ENCODE data around the gene IBA57. TPM values are rescaled to one million over a fixed set of nuclear protein-coding genes. Genes with fewer than 3 reads are reported as not detected.
"Not testable (repeated sequence)": the region's sequence is repeated elsewhere in the genome, so short reads cannot be mapped to it uniquely, and the experiment has no call there.

IBA57 gene
- total RNA-seq, 1 experiment from 2014 or later = 16.5 TPM

- DNase-seq (ENCODE audit: low spot score) = not testable (repeated sequence)
Measured at GRCh38 chr1:228188249-228188648, 22.6 kb downstream of the IBA57 start.

GRCh38 chr1:228190182-228190581, 24.6 kb downstream of the IBA57 start:
- no peak for DNase-seq (ENCODE audit: low spot score)

- DNase-seq (ENCODE audit: low spot score) = no peak
Measured at GRCh38 chr1:228190778-228191177, 25.2 kb downstream of the IBA57 start.

GRCh38 chr1:228194436-228194835, 28.8 kb downstream of the IBA57 start:
- no peak for DNase-seq (ENCODE audit: low spot score)

DNA sequence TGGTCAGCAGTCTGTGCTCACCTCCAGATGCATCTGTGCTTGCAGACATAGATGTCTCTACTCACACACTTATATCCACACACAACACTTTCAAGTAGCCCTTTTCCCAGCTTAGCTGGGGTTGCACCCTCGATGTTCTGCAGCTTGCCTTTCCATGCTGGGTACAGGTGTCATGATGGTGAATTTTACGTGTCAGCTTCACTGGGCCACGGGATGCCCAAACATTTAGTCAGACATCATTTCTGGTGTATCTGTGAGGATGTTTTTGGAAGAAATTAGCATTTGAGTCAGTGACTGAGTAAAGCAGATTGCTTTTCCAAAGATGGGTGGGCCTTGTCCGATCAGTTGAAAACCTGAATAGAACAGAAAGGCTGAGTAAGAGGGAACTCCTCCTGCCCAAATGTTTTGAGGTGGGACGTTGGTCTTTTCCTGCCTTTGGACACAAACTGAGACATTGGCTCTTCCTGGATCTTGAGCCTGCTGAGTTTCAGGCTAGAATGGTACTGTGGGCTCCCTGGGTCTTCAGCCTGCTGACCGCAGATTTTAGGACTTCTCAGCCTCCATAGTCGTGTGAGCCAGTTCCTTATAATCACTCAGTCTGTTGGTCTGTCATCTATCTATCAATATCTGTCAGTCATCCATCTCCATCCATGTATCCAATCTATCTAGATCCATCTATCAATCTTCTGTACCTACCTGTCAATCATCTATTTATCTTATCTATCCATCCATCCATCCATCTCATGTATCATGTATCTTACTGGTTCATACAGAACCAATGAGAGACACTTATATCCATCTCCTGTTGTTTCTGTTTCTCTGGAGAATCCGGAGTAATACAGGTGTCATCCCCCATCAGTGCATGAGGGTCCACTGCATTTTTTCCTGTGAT, 29.6 kb downstream of the IBA57 start:
- DNase-seq (ENCODE audit: low spot score) = no peak

- DNase-seq (ENCODE audit: low spot score) = no peak
Measured at GRCh38 chr1:228197555-228198147, 32.0 kb downstream of the IBA57 start.

- DNase-seq (ENCODE audit: low spot score) = no peak
Measured at GRCh38 chr1:228198977-228199590, 33.5 kb downstream of the IBA57 start.

DNA sequence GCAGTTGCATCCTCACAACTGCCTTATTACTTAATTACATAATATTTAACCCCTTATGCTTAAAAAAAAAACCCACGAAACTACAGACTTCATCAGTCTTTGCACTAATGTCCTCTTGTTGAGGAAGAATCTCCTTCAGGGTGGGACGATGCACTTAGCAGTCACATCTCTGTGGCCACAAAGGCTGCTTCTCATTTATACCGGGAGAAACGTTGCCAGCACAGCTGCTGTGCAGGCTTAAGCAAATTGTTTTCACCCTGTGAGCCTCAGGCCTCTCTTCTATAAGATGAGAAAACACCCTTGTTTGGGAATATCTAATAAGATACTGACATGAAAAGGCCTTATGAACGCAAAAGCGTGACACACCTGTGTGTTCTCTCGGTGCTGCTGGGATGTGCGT, 39.4 kb downstream of the IBA57 start:
- DNase-seq (ENCODE audit: low spot score) = no peak

GRCh38 chr1:228205526-228206436, 40.2 kb downstream of the IBA57 start:
- no peak for DNase-seq (ENCODE audit: low spot score)

DNA sequence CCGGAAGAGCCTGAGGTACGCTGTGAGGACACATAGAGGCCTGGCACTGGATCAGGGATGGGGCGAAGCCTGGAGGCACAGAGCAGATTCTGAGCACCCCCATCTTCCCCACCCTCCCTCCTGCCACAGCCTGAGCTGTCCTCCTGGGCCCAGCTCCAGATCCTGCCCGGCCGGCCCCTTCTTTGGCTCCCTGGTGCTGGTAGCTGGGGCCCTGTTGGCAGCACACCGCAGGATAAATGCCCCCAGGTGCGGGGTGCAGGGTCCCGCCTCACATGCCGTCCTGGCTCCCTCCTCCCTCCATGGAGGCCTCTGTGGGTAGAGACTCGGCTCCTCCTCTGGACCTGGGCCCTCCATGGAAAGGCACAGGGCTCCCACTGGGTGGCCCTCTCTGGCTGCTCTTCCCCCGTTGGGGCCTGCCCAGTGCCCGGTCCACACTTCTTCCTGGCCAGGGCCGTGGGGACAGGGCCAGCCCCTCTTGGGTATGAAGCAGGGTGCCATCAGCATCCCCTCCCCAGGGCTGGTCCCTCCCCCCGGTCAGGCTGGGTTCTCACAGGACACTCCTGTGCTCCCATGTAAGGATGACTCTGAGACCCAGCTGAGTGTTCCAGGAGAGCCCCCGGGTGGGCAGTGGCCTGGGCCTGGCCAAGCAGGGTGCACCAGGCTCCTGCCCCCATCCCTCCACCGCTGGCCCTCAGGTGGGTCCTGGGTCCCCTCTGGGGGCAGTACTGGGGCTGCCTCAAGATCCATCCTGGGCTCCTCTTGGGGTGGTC, 41.2 kb downstream of the IBA57 start:
- no peak for DNase-seq (ENCODE audit: low spot score)

DNA sequence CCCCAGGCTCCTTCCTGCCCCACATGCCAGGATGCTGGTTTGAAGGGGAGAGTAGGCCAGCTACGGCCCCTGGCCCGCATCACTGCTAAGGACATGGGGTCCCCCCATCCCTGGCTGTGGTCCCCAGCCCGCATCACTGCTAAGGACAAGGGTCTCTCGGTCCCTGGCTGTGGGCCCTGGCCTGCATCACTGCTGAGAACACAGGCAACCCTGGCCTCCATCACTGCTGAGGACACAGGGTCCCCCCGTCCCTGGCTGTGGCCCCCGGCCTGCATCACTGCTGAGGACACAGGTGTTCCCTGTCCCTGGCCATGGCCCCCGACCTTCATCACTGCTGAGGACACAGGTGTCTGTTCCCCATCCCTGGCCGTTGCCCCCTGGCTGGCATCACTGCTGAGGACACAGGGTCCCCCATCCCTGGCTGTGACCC, 41.8 kb downstream of the IBA57 start:
- no peak for DNase-seq (ENCODE audit: low spot score)

DNA sequence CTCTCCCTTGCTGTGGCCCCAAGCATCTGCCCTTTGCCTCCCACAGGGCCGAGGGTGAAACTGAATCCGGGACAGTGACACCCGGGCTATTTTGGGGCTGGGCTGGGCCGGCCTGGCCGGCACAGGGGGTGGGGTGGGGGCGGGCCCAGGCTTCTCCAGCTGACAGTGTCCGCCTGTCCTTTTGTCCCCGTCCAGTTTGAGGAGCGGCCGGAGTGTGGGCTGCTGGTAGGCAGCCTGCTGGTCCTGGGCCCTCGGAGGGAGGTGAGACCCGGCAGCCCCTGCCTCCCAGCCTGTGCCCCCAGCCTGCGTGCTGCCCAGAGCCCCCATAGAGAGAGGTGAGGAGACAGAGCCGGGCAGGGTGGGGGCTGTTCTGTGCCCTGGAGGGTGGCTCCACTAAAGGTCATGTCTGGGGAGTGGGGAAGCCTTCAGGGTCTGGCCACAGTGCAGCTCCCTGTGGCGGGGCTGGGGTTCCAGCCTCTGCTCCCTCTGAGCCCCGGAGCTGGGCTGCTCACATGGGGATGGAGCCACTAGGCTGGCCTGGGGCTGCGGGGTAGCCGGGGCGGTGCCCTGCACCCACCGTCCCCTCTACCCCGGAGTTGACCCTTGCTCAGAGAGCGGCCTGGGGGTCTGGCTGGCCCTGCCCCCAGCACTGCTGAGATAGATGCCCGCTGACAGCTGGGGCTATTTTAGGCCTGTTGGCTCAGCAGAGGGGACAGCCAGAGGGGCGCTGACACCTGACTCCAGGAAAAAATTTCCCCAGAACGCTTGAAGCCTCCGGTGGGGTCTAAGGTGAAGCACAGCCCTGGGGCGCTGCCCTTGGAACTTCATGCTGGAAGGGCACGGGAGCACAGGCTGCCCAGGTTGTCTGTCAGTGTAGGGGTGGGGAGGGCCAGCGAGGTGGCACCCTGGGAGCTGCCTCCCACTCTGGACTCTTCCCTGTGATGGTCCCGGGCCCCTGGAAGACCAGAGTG, 42.5 kb downstream of the IBA57 start, which contains the start of gene OBSCN:
Gene OBSCN, plus strand, starts transcription at position 194 of the 971 bp plus-strand sequence. CDS start 3,740 bp downstream, outside the sequence.
- DNase-seq (ENCODE audit: low spot score) = no peak

- DNase-seq (ENCODE audit: low spot score) = no peak
Measured at GRCh38 chr1:228208831-228209551, 43.4 kb downstream of the IBA57 start.

GRCh38 chr1:228209657-228210056, 44.1 kb downstream of the IBA57 start:
- no peak for DNase-seq (ENCODE audit: low spot score)

DNA sequence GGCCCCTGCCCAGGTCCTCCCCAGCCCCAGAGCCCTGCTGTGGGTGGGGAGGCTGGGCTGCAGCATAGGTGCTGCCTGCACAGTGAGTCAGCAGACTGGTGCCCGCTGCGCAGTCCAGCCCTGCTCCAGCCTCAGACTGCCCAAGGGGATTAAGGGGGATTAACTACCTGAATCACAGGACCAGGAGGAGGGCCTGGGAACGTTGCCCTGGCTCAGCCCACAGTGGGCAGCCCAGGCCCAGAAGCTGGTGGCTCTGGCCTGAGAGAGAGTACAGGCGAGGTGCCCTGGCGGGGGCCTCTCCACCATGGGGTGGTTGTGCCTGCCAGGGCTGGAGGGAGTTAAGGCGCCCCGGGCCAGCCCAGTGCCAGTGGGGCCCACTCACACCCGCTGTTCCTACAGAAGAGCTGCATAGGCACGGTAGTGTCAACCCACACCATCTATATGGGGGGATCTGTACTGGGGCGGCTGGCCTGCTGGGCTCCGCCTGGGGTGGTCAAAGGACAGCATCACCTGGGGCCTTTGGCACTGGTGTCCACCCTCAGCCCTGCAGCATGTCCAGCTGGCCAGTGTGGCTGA, 44.6 kb downstream of the IBA57 start:
- no peak for DNase-seq (ENCODE audit: low spot score)

DNA sequence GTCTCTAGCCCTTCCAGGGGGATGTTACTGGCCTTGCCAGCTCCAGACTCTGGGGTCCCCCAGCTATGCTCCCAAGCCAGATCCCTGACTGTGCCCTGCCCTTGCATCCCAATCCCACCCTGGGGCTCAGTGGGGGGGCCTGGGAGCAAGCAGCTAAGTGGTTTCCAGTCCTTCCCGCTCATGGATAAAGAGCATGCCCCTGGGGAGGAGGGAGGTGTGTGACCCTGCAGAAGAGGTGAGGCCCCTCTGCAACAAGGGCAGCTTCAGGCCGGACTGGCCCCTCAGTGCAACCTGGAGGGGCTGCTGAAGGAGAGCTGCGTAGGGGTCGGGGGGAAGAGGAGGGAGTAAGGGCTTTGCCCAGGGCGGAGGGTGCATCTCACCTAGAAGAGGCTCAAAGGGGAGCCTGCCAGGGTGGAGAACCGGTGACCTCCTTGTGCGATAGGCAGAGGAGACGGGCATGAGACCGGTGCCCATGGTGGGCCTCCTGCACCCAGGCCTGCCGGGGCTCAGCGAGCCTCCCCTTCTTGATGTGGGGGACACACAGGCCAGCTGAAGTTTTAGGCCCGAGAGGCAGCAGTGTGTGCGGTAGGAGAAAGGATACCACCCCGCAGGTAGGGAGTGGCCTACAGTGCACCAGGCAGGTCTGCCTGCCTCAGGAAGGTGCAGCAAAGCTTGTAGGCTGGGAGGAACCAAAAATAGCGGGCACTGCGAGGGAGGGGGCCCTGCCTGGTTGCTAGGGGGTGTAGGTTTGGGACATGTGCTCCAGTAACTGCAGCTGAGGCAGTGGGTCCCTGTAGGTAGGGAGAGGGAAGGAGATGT, 45.3 kb downstream of the IBA57 start:
- DNase-seq (ENCODE audit: low spot score) = no peak
